CD4-positive, alpha-beta T cell treated with Interferon gamma for 1 hour (primary cell): ENCODE data around the gene FHIT.

Experiments
- DNase-seq: peaks from one replicate; pipeline ENCODE4 v3.0.0-alpha.2; 2020

Gene FHIT

GRCh38 chr3:60754617-60755016, 496.6 kb downstream of the FHIT start:
- DNase-seq, result no peak

GRCh38 chr3:60752809-60753208, 498.4 kb downstream of the FHIT start:
- no peak for DNase-seq

GRCh38 chr3:60746695-60747416, 504.4 kb downstream of the FHIT start:
- no peak for DNase-seq

GRCh38 chr3:60746043-60746638, 505.1 kb downstream of the FHIT start:
- DNase-seq, result no peak

GRCh38 chr3:60743631-60744164, 507.6 kb downstream of the FHIT start:
- no peak for DNase-seq

- DNase-seq, result no peak
Observed at GRCh38 chr3:60742606-60743145, 508.6 kb downstream of the FHIT start.

GRCh38 chr3:60737633-60738399, 513.4 kb downstream of the FHIT start:
- DNase-seq, result no peak

GRCh38 chr3:60730371-60730770, 520.9 kb downstream of the FHIT start:
- DNase-seq, result no peak

GRCh38 chr3:60729056-60729455, 522.2 kb downstream of the FHIT start:
- no peak for DNase-seq

GRCh38 chr3:60728006-60728405, 523.2 kb downstream of the FHIT start:
- no peak for DNase-seq

- no peak for DNase-seq
Observed at GRCh38 chr3:60720736-60721135, 530.5 kb downstream of the FHIT start.

GRCh38 chr3:60716573-60716972, 534.7 kb downstream of the FHIT start:
- no peak for DNase-seq

- DNase-seq, result no peak
Observed at GRCh38 chr3:60708191-60708975, 542.9 kb downstream of the FHIT start.

- no peak for DNase-seq
Observed at GRCh38 chr3:60707452-60708020, 543.7 kb downstream of the FHIT start.

GRCh38 chr3:60703956-60704736, 547.1 kb downstream of the FHIT start:
- no peak for DNase-seq

GRCh38 chr3:60703008-60703407, 548.2 kb downstream of the FHIT start:
- DNase-seq, result no peak

- DNase-seq, result no peak
Observed at GRCh38 chr3:60698117-60698516, 553.1 kb downstream of the FHIT start.

GRCh38 chr3:60697132-60697531, 554.1 kb downstream of the FHIT start:
- no peak for DNase-seq

GRCh38 chr3:60696428-60697125, 554.7 kb downstream of the FHIT start:
- DNase-seq, result no peak

GRCh38 chr3:60675424-60675823, 575.8 kb downstream of the FHIT start:
- no peak for DNase-seq

GRCh38 chr3:60674870-60675269, 576.4 kb downstream of the FHIT start:
- DNase-seq, result no peak
